Colon (tissue), 2 donors: ENCODE results near the gene CDAN1.
"Not testable (repeated sequence)": the region's sequence is repeated elsewhere in the genome, so short reads cannot be mapped to it uniquely, and the experiment has no call there.

Experiments used
- FAIRE-seq: peaks from 2 replicates; lab custom pipeline; 2012; peaks lifted over from hg19 to GRCh38; lab: Jason Lieb, UNC
- donor health status: control.
- donor health status: control.

CDAN1 gene

GRCh38 chr15:42705336-42705735 is 31.6 kb downstream of the CDAN1 start:
- no peak for FAIRE-seq

GRCh38 chr15:42704492-42704926 is 32.4 kb downstream of the CDAN1 start:
- FAIRE-seq, result no peak

GRCh38 chr15:42696626-42697025 is 40.3 kb downstream of the CDAN1 start:
- FAIRE-seq, result no peak

- FAIRE-seq, result no peak
These were observed 41.3 kb downstream of the CDAN1 start for GRCh38 chr15:42695527-42696071.

- no peak for FAIRE-seq
These were observed 42.5 kb downstream of the CDAN1 start for GRCh38 chr15:42694398-42694797.

GRCh38 chr15:42693942-42694341 is 43.0 kb downstream of the CDAN1 start:
- no peak for FAIRE-seq

GRCh38 chr15:42693496-42693895 is 43.4 kb downstream of the CDAN1 start:
- no peak for FAIRE-seq

GRCh38 chr15:42692997-42693396 is 43.9 kb downstream of the CDAN1 start:
- FAIRE-seq, result no peak

- no peak for FAIRE-seq
These were observed 44.4 kb downstream of the CDAN1 start for GRCh38 chr15:42692536-42692935.

GRCh38 chr15:42691770-42692169 is 45.2 kb downstream of the CDAN1 start:
- FAIRE-seq, result no peak

GRCh38 chr15:42691308-42691707 is 45.6 kb downstream of the CDAN1 start:
- FAIRE-seq, result no peak

- FAIRE-seq, result no peak
These were observed 48.6 kb downstream of the CDAN1 start for GRCh38 chr15:42688301-42688700.

GRCh38 chr15:42687740-42688139 is 49.2 kb downstream of the CDAN1 start:
- no peak for FAIRE-seq

GRCh38 chr15:42686281-42686680 is 50.6 kb downstream of the CDAN1 start:
- FAIRE-seq, result no peak

GRCh38 chr15:42681119-42681518 is 55.8 kb downstream of the CDAN1 start:
- FAIRE-seq, result no peak

- not testable (repeated sequence) for FAIRE-seq
These were observed 56.8 kb downstream of the CDAN1 start for GRCh38 chr15:42680142-42680482.

GRCh38 chr15:42679285-42680141 is 57.4 kb downstream of the CDAN1 start:
- no peak for FAIRE-seq

GRCh38 chr15:42675021-42675420 is 61.9 kb downstream of the CDAN1 start:
- no peak for FAIRE-seq

- no peak for FAIRE-seq
These were observed 62.5 kb downstream of the CDAN1 start for GRCh38 chr15:42674472-42674871.
